NCI-H446 (cell line): Measurements from ENCODE around the gene ARHGEF33.
"Not testable (repeated sequence)": the region's sequence is repeated elsewhere in the genome, so short reads cannot be mapped to it uniquely, and the experiment has no call there.

ENCODE experiments used
- DNase-seq, 2 experiments: peaks; one replicate each; lab custom pipeline; 2025; lab: John Stamatoyannopoulos, UW

Gene ARHGEF33

DNA sequence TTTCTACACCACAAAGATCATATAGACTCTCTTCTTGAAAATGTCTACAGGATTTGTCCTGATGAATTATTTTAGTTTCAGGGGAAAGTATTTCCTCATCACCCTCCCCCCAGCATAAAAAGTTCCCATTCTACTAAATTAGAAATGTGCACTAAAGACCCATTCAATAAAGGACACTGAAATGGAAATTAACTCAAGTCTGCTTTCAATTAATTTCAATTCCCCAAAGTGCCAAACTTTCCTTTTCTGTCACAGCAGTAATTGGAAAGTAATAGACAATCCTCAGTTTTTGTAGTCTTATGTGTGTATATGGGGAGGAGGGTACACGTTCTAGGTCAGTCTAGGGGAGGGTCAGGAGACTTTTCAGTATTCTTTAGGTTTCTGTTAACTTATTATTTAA, 21.5 kb downstream of the ARHGEF33 start:
- no peak for DNase-seq

DNA sequence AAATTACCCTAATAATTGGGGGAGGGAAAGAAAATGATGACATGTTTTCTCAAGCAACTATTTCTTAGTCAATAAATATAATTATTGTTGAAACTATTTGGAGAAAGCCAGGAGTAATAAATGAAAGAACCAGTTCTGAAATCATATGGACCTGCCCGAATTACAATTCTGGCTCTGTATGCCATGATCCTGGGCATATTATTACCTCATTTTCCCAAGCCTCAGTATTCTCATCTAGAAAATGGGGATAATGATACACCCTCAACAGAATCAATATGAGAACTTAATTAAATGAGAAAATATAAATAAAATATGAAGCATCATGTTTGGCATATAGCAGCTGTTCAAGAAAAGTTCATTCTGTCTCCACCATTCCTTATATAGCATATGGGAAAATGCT, 22.9 kb downstream of the ARHGEF33 start:
- DNase-seq = no peak

DNA sequence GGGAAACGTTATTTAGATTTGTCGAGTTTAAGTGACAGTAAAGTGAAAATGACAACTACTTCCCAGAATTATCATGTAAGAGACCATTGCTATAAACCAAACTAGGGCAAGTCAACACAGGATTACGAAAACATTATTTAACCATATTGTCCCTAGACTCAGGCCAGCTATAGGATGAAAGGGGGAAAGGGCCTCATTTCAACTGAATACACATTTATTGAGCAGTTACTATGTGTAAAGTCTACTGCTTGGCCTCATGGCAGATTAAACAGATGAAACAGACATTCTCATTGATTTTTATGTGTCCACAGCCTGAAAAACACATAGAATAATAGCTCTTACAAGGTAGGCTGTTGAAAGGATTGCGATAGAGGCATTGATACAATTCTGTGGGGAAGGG, 32.7 kb downstream of the ARHGEF33 start:
- DNase-seq = no peak

DNA sequence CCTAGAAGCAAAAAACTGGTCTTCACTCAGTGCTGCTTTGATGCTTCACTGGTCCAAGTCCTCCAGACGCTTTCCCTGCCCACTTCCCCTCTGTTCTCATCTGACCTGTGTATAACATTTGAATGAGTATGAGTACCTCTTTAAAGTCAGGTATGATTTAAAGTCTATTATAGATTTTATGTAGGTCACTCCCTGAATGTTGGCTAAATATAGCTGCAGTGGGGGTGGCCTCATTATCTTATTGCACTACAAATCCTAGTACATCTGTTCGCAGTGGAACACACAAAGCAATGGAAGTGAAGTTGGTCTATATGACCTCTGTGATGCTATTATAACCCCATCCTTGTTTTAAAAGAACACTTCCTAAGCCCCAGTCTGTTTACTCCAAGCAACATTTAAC, 33.2 kb downstream of the ARHGEF33 start:
- no peak for DNase-seq

DNA sequence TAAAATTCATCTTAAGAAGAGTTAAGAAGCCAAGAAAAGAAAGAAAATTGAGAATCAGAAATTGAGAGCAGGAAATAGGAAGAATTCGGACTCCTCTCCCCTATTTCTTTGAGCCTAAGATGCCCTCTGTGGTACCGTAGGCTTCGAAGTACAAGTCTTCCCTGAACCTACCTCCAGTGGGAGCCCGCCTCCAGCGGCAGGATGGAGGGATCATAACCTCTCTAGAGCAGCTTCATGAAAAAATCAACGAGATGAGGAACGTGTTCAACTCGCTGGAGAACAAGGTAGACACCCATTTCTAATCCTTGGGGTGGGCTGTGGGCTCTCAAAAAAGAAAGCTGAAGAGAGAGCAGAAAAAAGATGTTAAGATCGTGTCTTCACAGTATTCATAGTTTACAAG, 36.3 kb downstream of the ARHGEF33 start:
- DNase-seq = no peak

DNA sequence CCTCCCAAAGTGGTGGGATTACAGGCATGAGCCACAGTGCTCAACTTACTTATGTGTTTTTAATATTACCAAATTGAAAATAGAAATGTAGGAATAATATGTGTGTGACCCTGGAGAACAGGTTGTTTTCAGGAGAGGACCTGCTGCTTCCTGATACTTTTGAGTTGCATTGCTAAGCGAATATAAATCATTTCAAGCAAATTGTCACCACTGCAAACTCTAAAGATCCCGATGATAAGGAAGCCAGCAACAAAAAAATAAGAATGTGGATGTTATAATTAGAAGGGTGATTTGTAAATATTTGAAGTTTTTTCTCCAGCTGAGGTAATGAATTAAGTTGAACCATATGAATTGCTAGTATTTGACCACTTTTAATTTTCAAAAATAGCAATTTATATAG, 40.9 kb downstream of the ARHGEF33 start:
- no peak for DNase-seq

DNA sequence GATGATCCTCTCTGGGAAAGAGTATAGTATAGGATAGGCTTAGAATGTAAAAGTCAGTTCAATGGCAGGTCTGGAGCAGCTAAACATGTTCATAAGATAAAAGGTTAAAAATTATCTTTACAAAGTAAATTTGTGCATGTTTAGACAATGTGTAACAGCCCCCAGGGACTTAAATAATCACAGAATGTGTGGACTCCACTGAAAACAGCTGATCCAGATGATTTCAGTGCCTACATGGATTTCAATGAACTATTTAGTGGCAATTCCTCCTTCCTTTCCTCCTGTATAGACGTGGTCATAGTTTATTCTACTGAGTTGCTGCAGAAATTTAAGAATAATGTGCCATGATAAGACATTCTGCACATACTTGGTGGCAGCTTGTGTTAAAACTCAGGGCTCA, 42.9 kb downstream of the ARHGEF33 start:
- no peak for DNase-seq

DNA sequence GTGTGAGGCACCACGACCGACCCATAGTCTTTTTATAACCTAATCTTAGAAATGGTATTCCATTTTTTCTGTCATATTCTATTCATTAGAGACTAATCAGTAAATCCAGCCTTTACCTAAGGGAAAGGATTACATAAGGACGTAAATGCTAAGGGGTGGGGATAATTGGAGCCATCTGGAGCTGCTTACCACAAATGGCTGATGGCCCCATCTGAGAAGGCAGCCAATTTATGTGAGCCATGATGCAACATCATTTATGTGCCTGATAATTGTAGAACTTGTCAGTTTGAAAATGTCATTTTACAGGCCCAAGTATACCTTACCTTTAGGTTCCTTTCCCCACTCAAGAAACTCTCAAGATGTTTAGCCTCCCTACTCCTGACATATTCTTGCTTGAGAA, 44.0 kb downstream of the ARHGEF33 start:
- peak in 1 of 2 experiments; percentile 1 for DNase-seq

DNA sequence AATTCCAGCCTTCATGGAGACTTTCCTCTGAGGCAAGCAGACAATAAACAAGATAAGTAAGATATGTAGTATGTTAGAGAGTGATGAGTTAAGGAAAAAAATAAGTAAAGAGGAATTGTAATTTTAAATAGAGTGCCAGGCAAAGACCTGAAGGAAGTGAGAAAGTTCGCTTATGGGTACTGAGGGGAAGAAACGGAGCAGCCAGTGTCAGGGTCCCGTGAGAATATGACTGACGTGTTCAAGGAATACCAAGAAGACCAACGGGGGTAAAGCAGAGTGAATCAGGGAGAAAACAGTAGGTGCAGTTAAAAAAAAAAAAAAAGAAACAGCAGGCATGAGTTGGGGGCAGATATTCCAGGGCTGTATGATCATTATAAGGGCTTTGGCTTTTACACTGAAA, 45.1 kb downstream of the ARHGEF33 start:
- no peak for DNase-seq

DNA sequence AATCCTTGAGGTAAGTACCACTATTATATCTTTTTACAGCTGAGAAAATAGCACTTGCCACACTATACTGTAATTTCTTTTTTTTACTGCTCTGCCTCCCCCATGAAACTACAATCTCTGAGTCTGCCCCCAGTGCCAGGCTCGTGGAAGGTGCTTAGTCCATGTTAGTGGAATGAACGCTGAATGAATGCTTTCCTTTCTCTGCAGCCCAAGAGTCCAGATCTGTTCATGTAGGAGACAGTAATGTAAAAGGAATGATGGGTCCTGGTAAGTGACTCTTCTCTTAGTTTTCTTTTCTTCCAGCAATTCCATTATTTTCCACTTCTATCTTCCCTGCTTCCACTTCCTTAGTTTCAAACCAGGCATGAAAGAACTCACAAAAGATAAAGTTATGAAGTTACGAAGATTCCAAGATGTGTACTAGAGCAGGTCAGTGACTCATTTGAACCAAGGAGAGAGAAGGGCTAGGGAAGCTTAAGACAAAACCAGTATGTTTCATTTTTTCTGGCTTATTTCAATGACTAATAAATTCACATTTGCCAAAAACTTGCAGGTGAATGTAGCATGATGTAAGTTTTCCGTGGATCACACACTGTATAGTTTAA, 46.0 kb downstream of the ARHGEF33 start:
- no peak for DNase-seq

DNA sequence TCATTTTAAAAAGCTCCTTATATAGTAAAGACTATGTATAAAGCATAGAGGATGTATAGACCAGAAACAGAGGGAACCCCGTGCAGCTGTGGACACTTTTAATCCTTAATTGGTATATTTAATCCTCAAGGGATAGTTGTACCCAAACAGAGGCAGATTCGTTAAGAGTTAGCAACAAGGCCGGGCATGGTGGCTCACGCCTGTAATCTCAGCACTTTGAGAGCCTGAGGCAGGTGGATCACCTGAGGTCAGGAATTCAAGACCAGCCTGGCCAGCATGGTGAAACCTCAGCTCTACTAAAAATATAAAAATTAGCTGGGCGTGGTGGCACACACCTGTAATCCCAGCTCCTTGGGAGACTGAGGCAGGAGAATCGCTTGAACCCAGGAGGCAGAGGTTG, 46.8 kb downstream of the ARHGEF33 start:
- not testable (repeated sequence) for DNase-seq

DNA sequence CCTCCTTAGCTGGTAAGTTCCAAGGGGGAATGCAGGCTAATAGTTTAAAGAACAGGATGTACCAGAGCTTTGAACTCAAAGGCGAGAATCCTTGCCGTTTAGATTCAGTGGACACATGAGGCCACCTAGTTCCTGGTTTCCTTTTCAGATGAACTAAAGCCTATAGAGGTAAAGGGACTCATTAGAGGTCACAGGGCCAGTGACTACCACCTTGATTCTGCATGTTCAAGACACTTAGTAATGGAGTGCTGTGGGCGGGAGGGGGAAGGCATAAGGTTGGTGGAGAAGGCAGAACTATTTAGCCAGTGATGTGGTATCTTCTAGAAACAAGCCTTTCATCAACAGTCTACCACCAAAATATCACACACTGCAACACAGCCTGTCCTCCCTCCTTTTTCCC, 47.9 kb downstream of the ARHGEF33 start:
- DNase-seq = no peak

DNA sequence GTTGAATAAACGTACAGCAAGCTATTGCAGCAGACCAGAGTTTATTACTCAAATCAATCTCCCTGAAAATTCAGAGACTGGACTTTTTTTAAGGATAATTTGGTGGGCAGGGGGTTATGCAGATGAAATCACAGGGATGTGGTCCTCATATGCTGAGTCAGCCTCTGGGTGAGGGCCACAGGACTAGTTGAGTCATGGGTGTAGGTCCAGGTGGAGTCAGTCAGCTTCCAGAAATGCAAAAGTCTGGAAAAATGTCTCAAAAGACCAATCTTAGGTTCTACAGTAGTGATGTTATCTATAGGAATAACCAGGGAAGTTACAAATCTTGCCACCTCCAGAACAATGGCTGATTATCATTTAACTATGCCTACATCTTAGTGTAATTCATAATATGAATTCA, 51.1 kb downstream of the ARHGEF33 start:
- DNase-seq = no peak

DNA sequence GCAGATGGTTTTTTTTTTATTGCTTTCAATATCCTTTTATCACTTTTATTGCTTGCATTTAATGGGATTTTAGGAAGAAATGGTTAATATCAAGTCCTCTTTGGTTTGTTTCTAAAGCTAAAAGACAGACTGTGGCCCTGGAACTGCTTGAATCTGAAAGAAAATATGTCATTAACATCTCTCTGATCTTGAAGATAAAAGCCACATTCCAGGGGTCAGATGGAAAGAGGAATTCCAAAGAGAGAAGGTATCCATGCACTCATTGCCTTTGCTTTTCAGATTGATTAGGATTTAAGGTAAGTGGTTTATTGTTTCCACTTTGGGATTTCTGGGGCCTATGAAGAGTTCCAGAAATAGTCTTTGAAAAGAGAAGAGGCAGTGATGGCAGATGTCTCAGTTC, 54.1 kb downstream of the ARHGEF33 start:
- DNase-seq = no peak

DNA sequence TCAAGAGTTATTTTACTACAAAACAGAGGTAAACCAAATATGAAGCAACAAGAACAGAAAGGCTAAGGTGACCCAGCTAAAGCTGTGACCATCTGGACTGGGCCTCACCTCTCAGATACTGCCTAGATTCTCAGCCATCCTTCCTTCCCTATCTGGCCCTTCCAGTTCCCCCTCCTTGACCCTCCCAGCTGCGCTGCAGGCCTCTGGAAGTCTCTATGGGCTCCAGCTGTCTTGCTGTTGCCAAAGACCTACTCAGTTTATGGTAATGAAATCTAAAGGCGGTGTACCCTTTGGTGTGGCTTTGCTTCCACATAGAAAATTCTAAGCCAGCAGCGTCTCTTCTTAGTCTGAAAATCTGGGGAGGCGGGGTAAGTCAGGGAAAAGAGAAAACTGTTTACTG, 55.7 kb downstream of the ARHGEF33 start:
- DNase-seq = no peak

DNA sequence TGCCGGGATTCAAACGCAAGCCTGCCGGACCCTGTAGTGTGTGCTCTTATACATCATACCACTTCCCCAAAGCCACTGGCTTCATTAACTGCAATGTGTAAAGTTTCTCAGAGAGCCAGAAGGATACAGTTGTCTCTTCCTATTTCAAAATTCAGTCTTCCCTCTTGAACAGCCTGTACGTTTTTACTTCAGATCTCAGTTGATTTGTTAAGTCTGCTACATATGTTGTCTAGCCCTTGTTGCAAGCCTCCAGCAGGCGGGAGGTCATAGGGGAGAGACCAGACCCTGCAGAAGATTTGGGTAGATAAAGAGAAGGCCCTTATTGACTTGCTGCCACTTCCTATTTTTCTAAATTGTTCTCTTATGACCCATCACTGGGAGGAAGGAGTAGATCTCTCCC, 56.2 kb downstream of the ARHGEF33 start:
- no peak for DNase-seq

DNA sequence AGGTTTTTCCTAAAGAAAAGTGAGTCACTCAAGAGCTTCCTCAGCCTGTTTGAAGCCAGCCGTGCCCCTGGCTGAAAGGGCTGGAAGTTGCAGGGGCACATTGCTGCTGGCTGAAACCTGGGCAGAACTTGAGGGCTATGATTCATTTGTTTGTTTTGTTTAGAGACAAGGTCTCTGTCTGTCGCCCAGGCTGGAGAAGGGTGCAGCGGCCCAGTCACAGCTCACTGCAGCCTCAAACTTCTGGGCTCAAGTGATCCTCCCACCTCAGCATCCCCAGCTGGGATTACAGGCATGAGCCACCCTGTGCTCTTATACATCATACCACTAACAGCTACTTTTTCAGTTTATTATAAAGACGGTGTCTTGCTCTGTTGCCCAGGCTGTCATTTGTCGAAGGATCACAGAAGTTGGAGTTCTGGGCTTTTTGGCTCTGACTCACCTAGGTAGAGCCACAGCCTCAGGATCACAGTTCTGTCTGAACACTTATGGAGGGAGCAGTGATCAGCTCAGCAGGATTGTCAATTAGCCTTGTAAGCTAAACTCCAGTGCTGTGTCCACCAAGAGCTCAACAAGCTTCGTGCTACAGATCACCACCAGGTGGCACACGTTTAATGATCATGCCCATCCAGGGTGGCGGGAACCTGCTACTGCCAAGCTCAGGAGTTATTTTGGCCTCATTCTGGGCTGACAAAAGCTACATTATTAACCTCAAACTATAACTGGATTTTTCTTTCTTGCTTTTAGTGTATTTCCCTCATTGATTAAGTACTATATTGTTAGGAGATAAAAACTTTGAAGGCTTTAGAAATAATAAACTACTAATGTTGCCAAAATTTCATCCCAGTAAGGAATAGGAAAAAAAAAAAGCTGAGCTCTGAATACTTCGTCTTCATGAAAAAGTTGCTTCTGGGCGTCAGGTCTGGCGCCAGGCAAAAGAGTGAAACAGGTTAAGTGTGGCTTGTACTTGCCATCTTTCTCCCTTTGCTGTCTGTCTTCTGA, 57.9 kb downstream of the ARHGEF33 start:
- DNase-seq = peak; percentile 75 to 81

DNA sequence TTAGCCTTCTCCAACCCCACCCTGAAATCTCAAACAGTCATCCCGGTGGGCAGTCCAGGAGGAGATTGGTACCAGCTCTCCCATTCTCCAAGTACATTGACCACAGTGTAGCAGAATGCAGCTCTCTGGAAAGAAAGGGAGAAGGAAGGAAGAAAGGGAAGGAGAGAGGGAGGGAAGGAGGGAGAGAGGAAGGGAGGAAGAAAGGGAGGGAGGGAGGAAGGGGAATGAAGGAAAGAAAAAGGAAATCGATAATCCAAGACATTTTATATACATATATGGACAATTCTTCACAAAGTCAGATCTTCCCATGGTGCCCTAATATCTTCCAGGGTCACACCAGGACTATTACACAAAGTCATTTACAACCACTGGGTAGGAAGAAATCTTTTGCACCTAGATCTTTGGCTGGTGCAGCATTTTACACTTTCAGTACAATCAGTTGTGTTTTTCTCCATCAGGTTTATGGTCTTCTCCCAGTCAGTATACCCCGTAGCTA, 58.8 kb downstream of the ARHGEF33 start:
- DNase-seq = no peak

DNA sequence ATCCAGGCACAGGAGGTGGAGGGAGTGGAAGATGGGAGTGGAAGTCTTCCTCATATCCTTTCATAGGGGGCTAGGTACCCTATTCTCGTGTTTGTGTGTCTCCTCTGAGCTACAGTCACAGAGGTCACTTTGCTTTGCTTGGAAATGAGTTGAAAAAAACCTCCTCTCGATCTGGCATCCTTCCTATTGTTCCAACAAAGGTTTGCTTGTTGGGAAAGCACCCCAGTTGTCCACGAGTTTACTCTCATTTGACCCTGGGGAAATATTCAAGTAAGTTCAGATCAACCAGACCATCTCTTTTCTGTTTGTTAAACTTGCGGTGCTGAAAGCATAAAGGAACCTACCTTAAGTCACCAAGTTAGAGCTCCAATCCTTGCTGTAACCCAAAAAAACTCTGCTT, 59.3 kb downstream of the ARHGEF33 start:
- DNase-seq = no peak

DNA sequence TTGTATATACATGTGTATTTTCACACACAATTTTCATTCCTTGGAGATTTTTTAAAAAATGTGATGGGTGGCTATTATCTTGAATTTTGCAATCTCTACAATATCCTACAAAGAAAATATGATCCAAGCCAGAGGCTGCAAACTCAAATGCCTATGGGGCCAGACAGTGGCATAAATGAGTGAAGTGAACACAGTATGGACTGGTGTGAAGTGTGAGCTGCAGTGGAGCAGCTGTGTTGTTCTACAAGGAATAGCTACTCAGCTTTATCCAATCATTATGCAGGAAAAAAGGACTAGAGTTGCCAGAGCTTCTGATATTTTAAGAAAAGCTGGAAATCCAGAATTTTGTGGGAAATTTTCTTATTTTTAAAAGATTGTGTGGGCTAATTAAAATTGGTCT, 62.1 kb downstream of the ARHGEF33 start:
- no peak for DNase-seq

DNA sequence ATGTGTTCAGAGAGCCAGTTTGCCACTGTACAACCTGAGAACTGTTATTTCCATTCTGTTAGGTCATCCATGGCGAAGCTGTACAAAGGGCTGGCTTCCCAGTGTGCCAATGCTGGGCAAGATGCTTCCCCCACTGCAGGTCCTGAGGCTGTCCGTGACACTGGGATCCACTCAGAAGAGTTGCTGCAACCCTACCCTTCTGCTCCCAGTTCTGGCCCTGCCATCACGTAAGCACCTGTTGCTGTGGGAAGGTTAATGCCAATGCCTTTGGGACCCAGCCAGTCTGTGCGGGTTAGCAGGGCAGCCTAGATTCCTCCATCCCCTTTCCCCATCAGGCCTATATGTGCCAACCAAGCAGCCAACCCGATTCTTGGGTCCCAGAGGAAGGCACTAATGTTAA, 68.3 kb downstream of the ARHGEF33 start:
- no peak for DNase-seq

DNA sequence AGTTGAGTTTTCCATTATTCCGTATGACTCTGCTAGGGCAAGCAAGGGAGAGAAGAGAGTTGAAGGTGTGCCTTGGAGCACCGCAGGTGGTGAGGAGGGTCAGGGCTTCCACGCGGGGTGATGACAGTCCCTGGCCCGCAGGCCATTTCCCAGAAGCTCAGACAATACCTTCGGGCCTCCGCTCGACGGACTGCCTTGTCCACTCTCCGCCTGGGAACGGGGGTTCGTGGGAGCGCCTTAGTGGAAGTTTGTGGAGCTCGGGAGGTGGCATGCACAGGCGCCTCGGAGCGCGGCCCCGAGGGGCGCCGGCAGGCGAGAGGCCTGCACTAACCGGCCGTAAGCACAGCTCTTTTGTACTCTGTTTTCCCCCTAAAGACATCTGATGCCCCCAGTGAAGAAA, 69.8 kb downstream of the ARHGEF33 start:
- DNase-seq = no peak

DNA sequence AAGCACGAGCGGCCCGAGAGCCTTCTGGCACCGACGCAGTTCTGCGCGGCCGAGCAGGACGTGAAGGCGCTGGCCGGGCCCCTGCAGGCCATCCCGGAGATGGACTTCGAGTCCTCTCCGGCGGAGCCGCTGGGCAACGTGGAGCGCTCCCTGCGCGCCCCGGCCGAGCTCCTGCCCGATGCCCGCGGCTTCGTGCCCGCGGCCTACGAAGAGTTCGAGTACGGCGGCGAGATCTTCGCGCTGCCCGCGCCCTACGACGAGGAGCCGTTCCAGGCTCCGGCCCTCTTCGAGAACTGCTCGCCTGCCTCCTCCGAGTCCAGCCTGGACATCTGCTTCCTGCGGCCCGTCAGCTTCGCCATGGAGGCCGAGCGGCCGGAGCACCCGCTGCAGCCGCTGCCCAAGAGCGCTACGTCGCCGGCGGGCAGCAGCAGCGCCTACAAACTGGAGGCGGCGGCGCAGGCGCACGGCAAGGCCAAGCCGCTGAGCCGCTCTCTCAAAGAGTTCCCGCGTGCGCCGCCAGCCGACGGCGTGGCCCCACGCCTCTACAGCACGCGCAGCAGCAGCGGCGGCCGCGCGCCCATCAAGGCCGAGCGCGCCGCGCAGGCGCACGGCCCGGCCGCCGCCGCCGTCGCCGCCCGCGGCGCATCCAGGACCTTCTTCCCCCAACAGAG, 70.4 kb downstream of the ARHGEF33 start:
- no peak for DNase-seq
